Measurements from ENCODE around the gene TFAM.

Gene TFAM

GRCh38 chr10:58433571-58433970 is 48.4 kb downstream of the TFAM start:
- no peak for DNase-seq (ENCODE audit: low spot score)

DNA sequence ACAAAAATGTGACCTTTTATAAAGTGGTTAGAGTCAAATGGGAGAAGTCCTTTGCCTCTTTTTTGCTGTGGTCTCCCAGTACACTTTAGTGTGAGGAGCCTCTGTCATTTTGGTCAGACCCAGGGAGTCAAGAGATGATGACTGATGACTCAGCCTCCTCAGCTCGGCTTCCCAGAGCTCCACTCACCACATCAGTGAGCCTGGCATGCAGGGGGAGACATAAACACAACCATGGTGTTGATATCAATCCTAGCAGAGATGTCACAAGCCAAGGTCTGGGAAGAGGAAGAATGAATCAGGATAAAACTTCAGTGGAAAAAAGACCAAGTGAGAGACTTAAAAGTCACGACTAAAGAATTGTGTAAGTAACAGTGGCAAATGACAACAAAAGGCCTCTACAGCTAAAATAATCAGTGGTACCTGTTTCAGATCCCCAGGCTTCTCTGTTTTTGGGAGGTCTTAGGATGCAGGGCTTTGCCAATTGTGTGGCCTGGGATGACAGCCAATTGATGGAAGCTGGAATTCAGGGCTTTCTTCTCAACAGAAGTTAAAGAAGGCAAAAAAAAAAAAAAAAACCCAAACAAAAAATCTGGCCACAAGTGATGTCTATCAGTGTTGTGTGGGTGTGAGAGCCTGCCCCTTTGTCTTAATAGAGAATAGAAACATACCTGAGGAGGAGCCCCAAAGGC is 50.2 kb downstream of the TFAM start:
- no peak for DNase-seq (ENCODE audit: low spot score)

DNA sequence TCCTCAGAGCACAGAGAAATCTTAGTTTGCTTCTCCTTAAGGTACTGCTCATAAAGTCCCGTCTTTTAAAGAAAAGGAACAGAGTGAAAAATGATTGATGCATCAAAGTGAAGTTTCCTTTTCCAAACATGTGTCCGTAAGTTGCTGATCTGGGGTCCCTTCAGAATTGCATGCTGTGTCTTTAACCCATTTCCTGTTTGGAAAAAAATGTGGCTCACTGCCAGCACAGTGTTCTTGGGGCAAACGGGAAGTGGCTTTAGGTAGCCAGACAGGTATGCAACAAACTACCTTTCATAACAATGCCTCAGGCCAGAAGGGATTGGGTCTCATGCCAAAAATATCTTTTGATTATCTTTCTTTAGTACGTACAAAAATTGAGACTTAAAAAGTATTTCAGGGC is 50.9 kb downstream of the TFAM start:
- peak; percentile 3 for DNase-seq (ENCODE audit: low spot score)

GRCh38 chr10:58438340-58438871 is 53.2 kb downstream of the TFAM start:
- no peak for DNase-seq (ENCODE audit: low spot score)

DNA sequence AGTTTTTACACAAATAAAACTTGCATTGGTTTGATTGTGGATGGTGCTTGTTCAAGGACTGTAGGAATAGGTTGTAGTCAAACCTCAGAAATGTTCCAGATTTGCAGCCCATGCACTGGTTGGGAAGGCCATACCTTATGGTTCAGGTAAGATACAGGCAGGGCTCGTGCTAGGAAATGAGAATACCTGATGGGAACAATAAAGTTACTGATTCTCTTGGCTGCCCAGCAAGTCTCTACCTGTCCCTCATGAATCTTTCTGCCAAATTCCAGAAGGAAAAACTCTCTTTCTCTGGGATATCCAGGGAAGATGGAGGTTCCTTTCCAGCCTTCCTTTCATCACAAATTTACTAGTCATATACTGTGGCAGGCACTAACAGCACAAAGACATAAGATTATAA is 53.8 kb downstream of the TFAM start:
- DNase-seq (ENCODE audit: low spot score), result no peak

DNA sequence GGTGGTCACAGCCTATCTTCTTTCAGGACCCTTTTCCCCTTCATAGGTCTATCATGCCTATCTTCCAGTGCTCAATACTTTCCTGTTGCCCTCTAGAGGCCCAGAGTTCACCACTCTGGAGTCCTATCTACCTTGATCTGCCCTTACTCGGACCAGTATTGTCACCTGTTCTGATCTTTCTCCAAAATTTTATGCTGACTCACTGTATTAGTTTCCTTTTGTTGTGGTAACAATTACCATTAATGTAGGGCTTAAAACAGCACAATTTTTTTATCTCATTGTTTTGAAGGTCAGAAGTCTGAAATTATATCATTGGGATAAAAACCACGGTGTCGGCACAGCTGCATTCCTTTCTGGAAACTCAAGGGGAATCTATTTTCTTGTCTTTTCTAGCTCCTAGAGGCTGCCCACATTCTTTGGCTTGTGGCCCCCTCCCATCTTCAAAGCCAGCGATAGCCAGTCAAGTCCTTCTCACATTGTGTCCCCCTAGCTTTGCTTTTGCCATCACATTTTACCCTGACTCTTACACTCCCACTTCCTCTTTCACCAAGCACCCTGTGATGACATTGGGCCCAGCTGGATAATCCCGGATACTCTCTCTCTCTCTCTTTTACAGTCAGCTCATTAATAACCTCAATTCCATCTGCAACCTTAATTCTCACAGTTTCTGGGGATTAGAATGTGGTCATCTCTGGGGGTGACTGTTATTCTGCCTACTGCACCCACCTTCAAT is 54.6 kb downstream of the TFAM start:
- no peak for DNase-seq (ENCODE audit: low spot score)

- DNase-seq (ENCODE audit: low spot score), result no peak
Measured at GRCh38 chr10:58440484-58440883, 55.3 kb downstream of the TFAM start.

DNA sequence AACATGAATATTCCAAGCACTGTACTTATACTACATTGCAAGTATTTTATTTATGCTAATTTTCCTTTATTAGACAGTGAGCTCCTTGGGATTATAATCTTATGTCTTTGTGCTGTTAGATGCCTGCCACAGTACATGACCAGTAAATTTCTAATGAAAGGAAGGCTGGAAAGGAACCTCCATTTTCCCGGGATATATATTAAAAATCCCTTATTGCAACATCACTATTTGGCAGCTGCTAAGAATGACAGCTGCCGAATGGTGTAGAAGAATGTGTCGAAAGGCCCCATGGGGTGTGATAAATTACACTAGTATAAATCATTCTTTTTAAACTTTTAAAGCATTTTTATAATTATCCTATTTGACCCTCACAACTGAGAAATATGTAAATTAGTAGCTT is 59.1 kb downstream of the TFAM start:
- DNase-seq (ENCODE audit: low spot score), result no peak

- no peak for DNase-seq (ENCODE audit: low spot score)
Measured at GRCh38 chr10:58444876-58445275, 59.7 kb downstream of the TFAM start.

GRCh38 chr10:58448121-58448935 is 63.1 kb downstream of the TFAM start:
- DNase-seq (ENCODE audit: low spot score), result no peak

Measured in CD4-positive, alpha-beta T cell treated with Interleukin-15 for 4 hours (primary cell).